Neural progenitor cell (in vitro differentiated cells): ENCODE results near the gene SLC25A6. TPM values are rescaled to one million over a fixed set of nuclear protein-coding genes. Genes with fewer than 3 reads are reported as not detected.
"Not testable (repeated sequence)": the region's sequence is repeated elsewhere in the genome, so short reads cannot be mapped to it uniquely, and the experiment has no call there.

ENCODE experiments used
- DNase-seq: peaks from one replicate; pipeline ENCODE4 v3.0.0-alpha.2; 2016; ENCODE audit warnings: low spot score
- H2AFZ ChIP-seq: fragments of 200-600 bp; sonication (generic); replicated peaks from 2 replicates; pipeline ENCODE4 v1.6.1; 2016; ENCODE audit warnings: antibody characterized with exemption
- H3F3A ChIP-seq: fragments of 200-600 bp; sonication (generic); 2 replicates; pipeline ENCODE4 v1.6.1; 2016; ENCODE audit warnings: antibody characterized with exemption, low read depth
- H3K27ac ChIP-seq: fragments of 200-600 bp; sonication (generic); 2 replicates; pipeline ENCODE4 v1.5.1; 2016; ENCODE audit warnings: mild to moderate bottlenecking
- H3K27me3 ChIP-seq: fragments of 200-600 bp; sonication (generic); 2 replicates; pipeline ENCODE4 v1.6.1; 2016; ENCODE audit warnings: mild to moderate bottlenecking, moderate library complexity
- H3K36me3 ChIP-seq: fragments of 200-600 bp; sonication (generic); 2 replicates; pipeline ENCODE4 v1.5.1; 2016
- H3K4me1 ChIP-seq: fragments of 200-600 bp; sonication (generic); 2 replicates; pipeline ENCODE4 v1.6.1; 2016; ENCODE audit warnings: mixed run types
- H3K4me2 ChIP-seq: fragments of 200-600 bp; sonication (generic); 2 replicates; pipeline ENCODE4 v1.6.1; 2016
- H3K4me3 ChIP-seq: fragments of 200-600 bp; sonication (generic); 2 replicates; pipeline ENCODE4 v1.5.1; 2016
- H3K79me2 ChIP-seq: fragments of 200-600 bp; sonication (generic); 2 replicates; pipeline ENCODE4 v1.6.1; 2016; ENCODE audit warnings: low read depth
- H3K9ac ChIP-seq: fragments of 200-600 bp; sonication (generic); 2 replicates; pipeline ENCODE4 v1.6.1; 2016
- H3K9me3 ChIP-seq: fragments of 200-600 bp; sonication (generic); 2 replicates; pipeline ENCODE4 v1.5.1; 2016; ENCODE audit warnings: low read depth
- H4K20me1 ChIP-seq: fragments of 200-600 bp; sonication (generic); 2 replicates; pipeline ENCODE4 v1.6.1; 2016; ENCODE audit warnings: low read depth
- H3K27ac Mint-ChIP-seq: 3 replicates; pipeline ENCODE4 v1.8.0; 2021; ENCODE audit warnings: mixed read lengths
- H3K27me3 Mint-ChIP-seq: 2 replicates; pipeline ENCODE4 v1.8.0; 2022; ENCODE audit warnings: low read depth, mild to moderate bottlenecking, inconsistent platforms, moderate library complexity, mixed read lengths; ENCODE audit not compliant: insufficient read depth
- H3K36me3 Mint-ChIP-seq: 3 replicates; pipeline ENCODE4 v1.8.0; 2021; ENCODE audit warnings: mixed read lengths
- H3K4me1 Mint-ChIP-seq: 3 replicates; pipeline ENCODE4 v1.8.0; 2021; ENCODE audit warnings: mixed read lengths
- H3K4me3 Mint-ChIP-seq: 3 replicates; pipeline ENCODE4 v1.8.0; 2021; ENCODE audit warnings: mild to moderate bottlenecking, moderate library complexity, mixed read lengths
- H3K9me3 Mint-ChIP-seq: 3 replicates; pipeline ENCODE4 v1.8.0; 2020; ENCODE audit warnings: mixed read lengths
- CTCF ChIP-seq: fragments of 200-600 bp; sonication (generic); IDR thresholded peaks from 2 replicates; pipeline ENCODE4 v1.5.1; 2017; ENCODE audit warnings: antibody characterized with exemption, mild to moderate bottlenecking
- EZH2 ChIP-seq: fragments of 200-600 bp; sonication (generic); IDR thresholded peaks from 2 replicates; pipeline ENCODE4 v1.6.1; 2017; ENCODE audit warnings: antibody characterized with exemption, mild to moderate bottlenecking, moderate library complexity
- EZH2phosphoT487 ChIP-seq: fragments of 200-600 bp; sonication (generic); IDR thresholded peaks from 2 replicates; pipeline ENCODE4 v1.6.1; 2017; ENCODE audit warnings: antibody characterized with exemption
- total RNA-seq: library from RNA; depleted of rRNA; stranded (reverse); fragments of >200 nt; gene quantifications from 2 replicates; pipeline ENCODE4 v1.2.3, GENCODE V29; 2015; ENCODE audit warnings: low replicate concordance

SLC25A6 gene
- total RNA-seq, 1 donor from 2014 or later, result 193 TPM

GRCh38 chrX:1411326-1411725, 19.4 kb upstream of the SLC25A6 start:
- H3K9me3 ChIP-seq, result no peaks in the 10 kb centered on the region
- no peaks in the 10 kb centered on the region for H4K20me1 ChIP-seq
- H3K27me3 Mint-ChIP-seq, result no peaks in the 10 kb centered on the region
- H3F3A ChIP-seq, result no peaks in the 10 kb centered on the region
- no peaks in the 10 kb centered on the region for H3K27me3 ChIP-seq
- H3K9ac ChIP-seq, result no peak overlapping the region
- H3K9me3 Mint-ChIP-seq, result no peaks in the 10 kb centered on the region
- no peak overlapping the region for H3K4me3 ChIP-seq
- TF ChIP-seq EZH2 (no peak), EZH2phosphoT487 (no peak), CTCF (no peak)
- H3K4me2 ChIP-seq, result no peak overlapping the region
- peaks cover 8% of the 10 kb centered on the region for H3K36me3 Mint-ChIP-seq
- H3K27ac Mint-ChIP-seq, result no peak overlapping the region
- H3K4me3 Mint-ChIP-seq, result no peak overlapping the region
- H2AFZ ChIP-seq, result no peak overlapping the region
- H3K4me1 Mint-ChIP-seq, result no peaks in the 10 kb centered on the region
- no peaks in the 10 kb centered on the region for H3K36me3 ChIP-seq
- no peak overlapping the region for H3K27ac ChIP-seq
- no peaks in the 10 kb centered on the region for H3K4me1 ChIP-seq
- H3K79me2 ChIP-seq, result no peaks in the 10 kb centered on the region
- DNase-seq, result no peak

GRCh38 chrX:1407035-1407434, 15.1 kb upstream of the SLC25A6 start:
- H3K9ac ChIP-seq, result no peak overlapping the region
- H3K27me3 ChIP-seq, result no peaks in the 10 kb centered on the region
- no peaks in the 10 kb centered on the region for H3K9me3 ChIP-seq
- no peaks in the 10 kb centered on the region for H3F3A ChIP-seq
- no peaks in the 10 kb centered on the region for H3K79me2 ChIP-seq
- Mint-ChIP-seq H3K27ac (no peak overlapping the region), H3K27me3 (no peaks in the 10 kb centered on the region), H3K4me1 (no peaks in the 10 kb centered on the region), H3K4me3 (no peak overlapping the region), H3K9me3 (no peaks in the 10 kb centered on the region), H3K36me3 (peaks cover 3% of the 10 kb centered on the region)
- no peaks in the 10 kb centered on the region for H4K20me1 ChIP-seq
- no peak for TF ChIP-seq CTCF
- no peak for TF ChIP-seq EZH2
- TF ChIP-seq EZH2phosphoT487, result no peak
- no peak overlapping the region for H3K27ac ChIP-seq
- no peak overlapping the region for H2AFZ ChIP-seq
- peaks cover 9% of the 10 kb centered on the region for H3K36me3 ChIP-seq
- no peak overlapping the region for H3K4me3 ChIP-seq
- H3K4me1 ChIP-seq, result no peaks in the 10 kb centered on the region
- DNase-seq, result no peak
- H3K4me2 ChIP-seq, result no peak overlapping the region

DNA sequence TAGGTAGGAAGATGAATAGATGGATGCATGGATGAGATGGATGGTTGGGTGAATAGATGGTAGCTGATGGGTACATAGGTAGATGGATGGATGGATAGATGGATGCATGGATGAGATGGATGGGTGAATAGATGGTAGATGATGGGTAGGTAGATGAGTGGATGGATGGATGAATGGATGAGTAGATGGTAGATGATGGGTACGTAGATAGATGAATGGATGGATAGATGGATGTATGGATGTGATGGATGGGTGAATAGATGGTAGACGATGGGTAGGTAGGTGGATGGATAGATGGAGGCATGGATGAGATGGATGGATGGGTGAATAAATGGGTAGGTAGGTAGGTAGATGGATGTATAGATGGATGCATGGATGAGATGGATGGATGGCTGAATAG, 13.9 kb upstream of the SLC25A6 start:
- H3K4me3 Mint-ChIP-seq, H3K4me3 ChIP-seq, H3K27me3 Mint-ChIP-seq, H3K27ac Mint-ChIP-seq, H3F3A ChIP-seq, H3K36me3 ChIP-seq, H3K79me2 ChIP-seq, H3K27me3 ChIP-seq, H4K20me1 ChIP-seq, H3K36me3 Mint-ChIP-seq, H2AFZ ChIP-seq, H3K4me1 Mint-ChIP-seq, H3K9me3 Mint-ChIP-seq, H3K4me1 ChIP-seq, H3K27ac ChIP-seq, H3K4me2 ChIP-seq, DNase-seq, H3K9ac ChIP-seq, H3K9me3 ChIP-seq: not testable (repeated sequence)

GRCh38 chrX:1403867-1404266, 12.0 kb upstream of the SLC25A6 start:
- not testable (repeated sequence) for H3K27me3 Mint-ChIP-seq, H3K9ac ChIP-seq, H3K36me3 ChIP-seq, H3K36me3 Mint-ChIP-seq, H3K4me3 Mint-ChIP-seq, H3K4me2 ChIP-seq, DNase-seq, H3K9me3 ChIP-seq, H3K79me2 ChIP-seq, H3K27ac ChIP-seq, H3F3A ChIP-seq, H3K27me3 ChIP-seq, H3K4me1 Mint-ChIP-seq, H3K4me3 ChIP-seq, H3K27ac Mint-ChIP-seq, H4K20me1 ChIP-seq, H3K4me1 ChIP-seq, H2AFZ ChIP-seq, H3K9me3 Mint-ChIP-seq
